Lower leg skin (tissue), 3 donors: Measurements from ENCODE around the gene C1orf35.

Experiments used
- POLR2A ChIP-seq, 2 donors: fragments of 450-650 bp; IDR thresholded peaks; one replicate each; pipeline ENCODE4 v1.6.1; 2016 to 2017; ENCODE audit warnings: antibody characterized with exemption in 2 of 2, mild to moderate bottlenecking in 1 of 2, moderate library complexity in 1 of 2
- TF ChIP-seq, protein P1 (sequence below), 3 donors: fragments of 450-650 bp; IDR thresholded peaks; one replicate each; pipeline ENCODE4 v1.5.1; 2016; ENCODE audit warnings: antibody characterized with exemption in 3 of 3, mild to moderate bottlenecking in 3 of 3, moderate library complexity in 2 of 3

- TF ChIP-seq, protein P1, sequence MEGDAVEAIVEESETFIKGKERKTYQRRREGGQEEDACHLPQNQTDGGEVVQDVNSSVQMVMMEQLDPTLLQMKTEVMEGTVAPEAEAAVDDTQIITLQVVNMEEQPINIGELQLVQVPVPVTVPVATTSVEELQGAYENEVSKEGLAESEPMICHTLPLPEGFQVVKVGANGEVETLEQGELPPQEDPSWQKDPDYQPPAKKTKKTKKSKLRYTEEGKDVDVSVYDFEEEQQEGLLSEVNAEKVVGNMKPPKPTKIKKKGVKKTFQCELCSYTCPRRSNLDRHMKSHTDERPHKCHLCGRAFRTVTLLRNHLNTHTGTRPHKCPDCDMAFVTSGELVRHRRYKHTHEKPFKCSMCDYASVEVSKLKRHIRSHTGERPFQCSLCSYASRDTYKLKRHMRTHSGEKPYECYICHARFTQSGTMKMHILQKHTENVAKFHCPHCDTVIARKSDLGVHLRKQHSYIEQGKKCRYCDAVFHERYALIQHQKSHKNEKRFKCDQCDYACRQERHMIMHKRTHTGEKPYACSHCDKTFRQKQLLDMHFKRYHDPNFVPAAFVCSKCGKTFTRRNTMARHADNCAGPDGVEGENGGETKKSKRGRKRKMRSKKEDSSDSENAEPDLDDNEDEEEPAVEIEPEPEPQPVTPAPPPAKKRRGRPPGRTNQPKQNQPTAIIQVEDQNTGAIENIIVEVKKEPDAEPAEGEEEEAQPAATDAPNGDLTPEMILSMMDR (IDR thresholded peaks at IDR 0.05): no peak
- TF ChIP-seq POLR2A (IDR thresholded peaks at IDR 0.05): no peak
These were observed 40.9 kb downstream of the C1orf35 start for GRCh38 chr1:228062085-228062791.
